GM12878 (cell line): ENCODE data around the gene CR2. TPM values are rescaled to one million over a fixed set of nuclear protein-coding genes. Genes with fewer than 3 reads are reported as not detected.

Source experiments
- ATF2 ChIP-seq: IDR thresholded peaks from 2 replicates; pipeline ENCODE4 v1.6.1; 2012; ENCODE audit warnings: low read length, inconsistent platforms
- CBX5 ChIP-seq: sonication (generic); IDR thresholded peaks from 2 replicates; pipeline ENCODE4 v1.6.1; 2016; ENCODE audit warnings: low read depth, moderate library complexity, mild to moderate bottlenecking, inconsistent platforms
- CREM ChIP-seq: IDR thresholded peaks from 2 replicates; pipeline ENCODE4 v1.6.1; 2014; ENCODE audit warnings: antibody characterized with exemption, low read depth
- ETV6 ChIP-seq, 2 experiments: fragments of 450-650 bp in 1 of 2; IDR thresholded peaks in 1 of 2; conservative IDR thresholded peaks in 1 of 2; 2 replicates each; pipeline ENCODE4 v1.6.1; 2014; ENCODE audit warnings: antibody characterized with exemption in 1 of 2, borderline replicate concordance in 1 of 2, low read depth in 1 of 2, mild to moderate bottlenecking in 1 of 2, moderate library complexity in 1 of 2
- FOXM1 ChIP-seq: IDR thresholded peaks from 2 replicates; pipeline ENCODE4 v1.6.1; 2012; ENCODE audit warnings: low read depth, mild to moderate bottlenecking, inconsistent platforms, low read length, moderate library complexity
- HDAC6 ChIP-seq: fragments of 200-600 bp; sonication (generic); IDR thresholded peaks from one replicate; pipeline ENCODE4 v1.8.0; 2017; ENCODE audit warnings: antibody characterized with exemption; ENCODE audit not compliant: unreplicated experiment
- HDGF ChIP-seq: fragments of 450-650 bp; IDR thresholded peaks from 2 replicates; pipeline ENCODE4 v1.6.1; 2016; ENCODE audit warnings: antibody characterized with exemption
- HSF1 ChIP-seq: fragments of 150-350 bp; IDR thresholded peaks from 2 replicates; pipeline ENCODE4 v1.6.1; 2014; ENCODE audit warnings: mild to moderate bottlenecking, low read depth, low read length
- JUNB ChIP-seq: IDR thresholded peaks from 2 replicates; pipeline ENCODE4 v1.6.1; 2016; ENCODE audit warnings: antibody characterized with exemption, mild to moderate bottlenecking
- KLF5 ChIP-seq: fragments of 450-650 bp; IDR thresholded peaks from 2 replicates; pipeline ENCODE4 v1.6.1; 2014; ENCODE audit warnings: mild to moderate bottlenecking; ENCODE audit not compliant: partially characterized antibody
- LARP7 ChIP-seq: fragments of 450-650 bp; IDR thresholded peaks from 2 replicates; pipeline ENCODE4 v1.6.1; 2017; ENCODE audit warnings: mild to moderate bottlenecking
- NFYB ChIP-seq: IDR thresholded peaks from 2 replicates; pipeline ENCODE4 v1.6.1; 2011; ENCODE audit warnings: low read depth, mild to moderate bottlenecking, low read length, improper control_type of control experiment, moderate library complexity; ENCODE audit not compliant: insufficient read depth
- NKRF ChIP-seq: fragments of 450-650 bp; conservative IDR thresholded peaks from 2 replicates; pipeline ENCODE4 v1.6.1; 2017; ENCODE audit warnings: mild to moderate bottlenecking, moderate library complexity
- NR2C2 ChIP-seq: IDR thresholded peaks from 2 replicates; pipeline ENCODE4 v1.6.1; 2011; ENCODE audit warnings: borderline replicate concordance, low read depth; ENCODE audit not compliant: control insufficient read depth, insufficient read length
- POLR2AphosphoS5 ChIP-seq: IDR thresholded peaks from 2 replicates; pipeline ENCODE4 v1.6.1; 2011; ENCODE audit warnings: mild to moderate bottlenecking, low read length, inconsistent platforms
- RBBP5 ChIP-seq: fragments of 200-600 bp; sonication (generic); conservative IDR thresholded peaks from 2 replicates; pipeline ENCODE4 v1.6.1; 2016
- RELB ChIP-seq: fragments of 450-650 bp; IDR thresholded peaks from 2 replicates; pipeline ENCODE4 v1.6.1; 2017; ENCODE audit warnings: low read depth, mild to moderate bottlenecking, moderate library complexity
- TBL1XR1 ChIP-seq: IDR thresholded peaks from 2 replicates; pipeline ENCODE4 v1.6.1; 2012; ENCODE audit warnings: low read depth, low read length, improper control_type of control experiment
- USF1 ChIP-seq: IDR thresholded peaks from 2 replicates; pipeline ENCODE4 v1.6.1; 2011; ENCODE audit warnings: borderline replicate concordance, low read depth, mild to moderate bottlenecking, moderate library complexity, mixed read lengths, low read length; ENCODE audit not compliant: insufficient read depth; ENCODE audit errors: extremely low read length
- ZBTB33 ChIP-seq: fragments of 450-650 bp; IDR thresholded peaks from 2 replicates; pipeline ENCODE4 v1.6.1; 2017; ENCODE audit warnings: mild to moderate bottlenecking
- ZNF384 ChIP-seq: IDR thresholded peaks from 2 replicates; pipeline ENCODE4 v1.6.1; 2012; ENCODE audit warnings: low read depth, mild to moderate bottlenecking, low read length, improper control_type of control experiment, borderline replicate concordance
- ZZZ3 ChIP-seq: IDR thresholded peaks from 2 replicates; pipeline ENCODE4 v1.6.1; 2011; ENCODE audit warnings: low read depth; ENCODE audit not compliant: control insufficient read depth, insufficient read length
- polyA plus RNA-seq, 11 experiments: library from polyadenylated mRNA; depleted of rRNA in 4 of 11; unstranded in 6 of 11; stranded (reverse) in 5 of 11; fragments of >200 nt; fragmentation: Nextera tagmentation in 4 of 11; fragmentation: Illumina TruSeq in 1 of 11; extraction: Ambion mirVana in 4 of 11; extraction: Trizol in 1 of 11; gene quantifications; 1 replicate in 1 of 11; 2 replicates in 10 of 11; pipeline versions ENCODE4 v1.2.1 to v1.2.3, GENCODE V29; 2011 to 2016; ENCODE audit warnings: inconsistent platforms in 2 of 11, missing spikeins in 2 of 11, low read depth in 1 of 11
- total RNA-seq, 4 experiments: library from RNA; depleted of rRNA in 3 of 4; stranded (reverse); fragments of >200 nt in 3 of 4; fragmentation: Illumina TruSeq in 1 of 4; extraction: Trizol in 1 of 4; gene quantifications; 2 replicates each; pipeline versions ENCODE4 v1.2.1 to v1.2.3, GENCODE V29; 2013 to 2021

Gene CR2
- total and polyA plus RNA-seq, 10 of the 15 experiments (the other 5 are each of a cell fraction or from before 2014, with no cell fraction given), result 2.2 to 72.8 (median 50.6) TPM

GRCh38 chr1:207430602-207431001, 23.5 kb upstream of the CR2 start (continued):
- TF ChIP-seq NKRF (no peak), JUNB (peak; percentile 48), KLF5 (no peak), ZZZ3 (no peak), HDAC6 (no peak), ZBTB33 (no peak), FOXM1 (peak; percentile 65; the same call in 1 of the 2 replicates), RELB (no peak; the same call in 1 of the 2 replicates), ATF2 (peak; percentile 86), HSF1 (no peak), ETV6 (conservative IDR thresholded peaks at IDR 0.05 in 1 of 2, IDR thresholded peaks at IDR 0.05 in 1 of 2; ENCODE audit: borderline replicate concordance in 1 of 2, low read depth in 1 of 2) (0 out of 4 replicates have a peak, but pooled peaks of 1 of the 2 experiments have one; percentile 24), CBX5 (no peak), USF1 (no peak), CREM (no peak), NFYB (no peak), ZNF384 (peak; percentile 47; the same call in 1 of the 2 replicates), NR2C2 (no peak), TBL1XR1 (0 out of 2 replicates have a peak, but pooled peaks have one; percentile 32), RBBP5 (no peak), POLR2AphosphoS5 (no peak), HDGF (no peak), LARP7 (no peak)
